HepG2 (cell line): ENCODE measurements around the gene POLRMT. TPM values are rescaled to one million over a fixed set of nuclear protein-coding genes. Genes with fewer than 3 reads are reported as not detected.

Experiments
- BORCS8-MEF2B ChIP-seq: sonication (generic); formaldehyde crosslinking; IDR thresholded peaks from 2 replicates; pipeline ENCODE4 v1.8.0; 2022; ENCODE audit warnings: mild to moderate bottlenecking, missing genetic modification reagents
- GABPB1 ChIP-seq: IDR thresholded peaks from 2 replicates; pipeline ENCODE4 v1.6.1; 2016; ENCODE audit warnings: mild to moderate bottlenecking, missing genetic modification reagents, moderate library complexity, missing compliant biosample characterization
- GMEB1 ChIP-seq: sonication (generic); formaldehyde crosslinking; IDR thresholded peaks from 2 replicates; pipeline ENCODE4 v1.5.1; 2020; ENCODE audit warnings: missing genetic modification reagents, mild to moderate bottlenecking, borderline replicate concordance
- HOXA3 ChIP-seq: sonication (generic); formaldehyde crosslinking; IDR thresholded peaks from 2 replicates; pipeline ENCODE4 v1.5.0; 2020; ENCODE audit warnings: missing genetic modification reagents
- MAZ ChIP-seq, 2 experiments: sonication (generic) in 1 of 2; formaldehyde crosslinking in 1 of 2; IDR thresholded peaks; 2 replicates each; pipeline versions ENCODE4 v1.5.0 to v1.6.1; 2012 to 2020; ENCODE audit warnings: low read depth in 2 of 2, mild to moderate bottlenecking in 2 of 2, borderline replicate concordance in 1 of 2, improper control_type of control experiment in 1 of 2, low read length in 1 of 2, missing genetic modification reagents in 1 of 2, moderate library complexity in 1 of 2
- MYC ChIP-seq: sonication (generic); formaldehyde crosslinking; IDR thresholded peaks from 2 replicates; pipeline ENCODE4 v1.9.0; 2021; ENCODE audit warnings: missing genetic modification reagents, borderline replicate concordance
- RELA ChIP-seq: sonication (generic); formaldehyde crosslinking; IDR thresholded peaks from 2 replicates; pipeline ENCODE4 v1.4.0; 2020; ENCODE audit warnings: missing genetic modification reagents
- SMAD9 ChIP-seq: sonication (generic); formaldehyde crosslinking; IDR thresholded peaks from 2 replicates; pipeline ENCODE4 v1.5.1; 2020; ENCODE audit warnings: mild to moderate bottlenecking, missing genetic modification reagents
- TFAP4 ChIP-seq: sonication (generic); IDR thresholded peaks from 2 replicates; pipeline ENCODE4 v1.6.1; 2016; ENCODE audit warnings: low read depth, borderline replicate concordance
- YEATS4 ChIP-seq: sonication (generic); formaldehyde crosslinking; IDR thresholded peaks from 2 replicates; pipeline ENCODE4 v1.4.0; 2020; ENCODE audit warnings: missing genetic modification reagents, borderline replicate concordance
- ZC3H13 ChIP-seq: sonication (generic); formaldehyde crosslinking; IDR thresholded peaks from 2 replicates; pipeline ENCODE4 v1.8.1; 2023; ENCODE audit warnings: mild to moderate bottlenecking, missing genetic modification reagents, moderate library complexity
- ZFP1 ChIP-seq: IDR thresholded peaks from 2 replicates; pipeline ENCODE4 v1.6.1; 2016
- ZFP91 ChIP-seq: sonication (generic); formaldehyde crosslinking; IDR thresholded peaks from 2 replicates; pipeline ENCODE4 v1.9.0; 2022; ENCODE audit warnings: missing genetic modification reagents, mild to moderate bottlenecking, borderline replicate concordance
- ZNF274 ChIP-seq: sonication (generic); formaldehyde crosslinking; IDR thresholded peaks from 2 replicates; pipeline ENCODE4 v1.5.1; 2020; ENCODE audit warnings: mild to moderate bottlenecking, missing genetic modification reagents
- ZNF484 ChIP-seq: sonication (generic); formaldehyde crosslinking; IDR thresholded peaks from 2 replicates; pipeline ENCODE4 v1.5.1; 2020; ENCODE audit warnings: mild to moderate bottlenecking, low read depth, missing genetic modification reagents, borderline replicate concordance
- ZNF549 ChIP-seq: sonication (generic); formaldehyde crosslinking; IDR thresholded peaks from 2 replicates; pipeline ENCODE4 v1.5.0; 2020; ENCODE audit warnings: missing genetic modification reagents
- ZNF558 ChIP-seq: sonication (generic); formaldehyde crosslinking; IDR thresholded peaks from 2 replicates; pipeline ENCODE4 v1.9.0; 2022; ENCODE audit warnings: mild to moderate bottlenecking, missing genetic modification reagents, borderline replicate concordance
- ZNF660 ChIP-seq: sonication (generic); formaldehyde crosslinking; IDR thresholded peaks from 2 replicates; pipeline ENCODE4 v1.5.1; 2020; ENCODE audit warnings: mild to moderate bottlenecking, low read depth, missing genetic modification reagents, borderline replicate concordance
- ZNF772 ChIP-seq: sonication (generic); formaldehyde crosslinking; IDR thresholded peaks from 2 replicates; pipeline ENCODE4 v1.5.0; 2020; ENCODE audit warnings: mild to moderate bottlenecking, missing genetic modification reagents
- polyA plus RNA-seq, 8 experiments: library from polyadenylated mRNA; depleted of rRNA in 3 of 8; stranded (reverse) in 7 of 8; unstranded in 1 of 8; fragments of >200 nt; fragmentation: Illumina TruSeq in 4 of 8; extraction: Trizol in 4 of 8; gene quantifications; 2 replicates each; pipeline versions ENCODE4 v1.2.1 to v1.2.3, GENCODE V29; 2011 to 2016; ENCODE audit warnings: low read depth in 4 of 8, missing spikeins in 1 of 8, mixed read lengths in 1 of 8; ENCODE audit not compliant: insufficient read depth in 1 of 8
- total RNA-seq, 5 experiments: library from RNA; depleted of rRNA; stranded (reverse); fragments of >200 nt; fragmentation: Illumina TruSeq; extraction: Trizol; gene quantifications; 2 replicates each; pipeline ENCODE4 v1.2.3, GENCODE V29; 2016; ENCODE audit warnings: low read depth in 1 of 5
- TF ChIP-seq, protein P1 (sequence below): sonication (generic); formaldehyde crosslinking; IDR thresholded peaks from 2 replicates; pipeline ENCODE4 v1.4.0; 2020; ENCODE audit warnings: missing genetic modification reagents
- TF ChIP-seq, protein P2 (sequence below): sonication (generic); formaldehyde crosslinking; conservative IDR thresholded peaks from 2 replicates; pipeline ENCODE4 v1.4.0; 2020; ENCODE audit warnings: missing genetic modification reagents

The POLRMT gene
- total and polyA plus RNA-seq, 2 of the 13 experiments (the other 11 are each of a cell fraction or from before 2014, with no cell fraction given) = 78.0 to 101 TPM

DNA sequence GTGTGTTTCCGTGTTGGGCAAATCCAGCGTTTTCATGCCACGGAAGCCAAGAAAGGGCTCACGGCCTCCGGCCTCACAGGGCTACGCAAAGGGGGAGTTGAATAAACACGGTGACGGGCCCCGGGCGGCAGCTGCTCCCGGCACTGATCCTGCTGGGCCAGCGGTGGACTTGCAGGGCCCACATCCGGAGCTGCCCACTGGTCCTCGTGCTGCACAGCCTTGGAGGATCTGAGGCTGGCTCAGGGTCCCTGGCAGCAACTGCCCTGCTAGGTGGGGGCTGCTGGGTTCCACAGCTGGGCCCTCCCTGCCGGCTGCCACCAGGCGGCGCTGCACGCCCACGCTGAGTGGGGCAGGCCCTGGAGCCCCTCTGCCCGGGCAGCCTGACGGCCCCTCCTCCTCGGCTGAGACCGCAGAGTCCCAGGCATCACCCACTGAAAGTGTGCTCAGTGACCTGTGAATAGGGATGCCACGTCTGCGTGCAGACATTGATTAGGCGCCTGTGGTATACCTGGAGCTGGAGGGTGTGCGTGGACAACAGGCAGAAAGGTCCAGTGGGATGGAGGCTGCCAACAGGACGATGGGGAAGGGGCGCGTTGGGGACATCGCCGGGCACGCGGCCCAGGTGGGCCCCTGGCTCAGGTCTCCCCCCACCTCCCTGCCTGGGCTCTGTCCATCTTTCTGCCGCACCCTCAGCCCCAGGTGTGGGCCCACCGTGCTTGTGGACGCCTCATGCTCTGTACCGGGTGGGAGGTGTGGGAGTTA, 48.9 kb downstream of the POLRMT start (continued):
- TF ChIP-seq GMEB1 (CRISPR knock-in tag) (peak; percentile 59; the same call in 1 of the 2 replicates), MYC (CRISPR knock-in tag) (peak; percentile 57; the same call in 1 of the 2 replicates), ZFP1 (CRISPR knock-in tag) (no peak), ZNF660 (CRISPR knock-in tag) (0 out of 2 replicates have a peak, but pooled peaks have one; percentile 28), GABPB1 (peak; percentile 68; the same call in 1 of the 2 replicates), ZFP91 (CRISPR knock-in tag) (peak; percentile 74; the same call in 1 of the 2 replicates), MAZ (IDR thresholded peaks at IDR 0.05; ENCODE audit: borderline replicate concordance, low read depth, low read length) (peak; percentile 72), MAZ (CRISPR knock-in tag; IDR thresholded peaks at IDR 0.05; ENCODE audit: low read depth) (peak; percentile 94), HOXA3 (CRISPR knock-in tag) (peak; percentile 42), YEATS4 (peak; percentile 52; the same call in 1 of the 2 replicates), TFAP4 (peak; percentile 77; the same call in 1 of the 2 replicates), RELA (CRISPR knock-in tag) (no peak), SMAD9 (CRISPR knock-in tag) (no peak), ZNF772 (CRISPR knock-in tag) (peak; percentile 57; the same call in 1 of the 2 replicates), ZC3H13 (CRISPR knock-in tag) (peak; percentile 86; the same call in 1 of the 2 replicates), ZNF549 (no peak), ZNF484 (CRISPR knock-in tag) (no peak), ZNF558 (CRISPR knock-in tag) (0 out of 2 replicates have a peak, but pooled peaks have one; percentile 52), ZNF274 (CRISPR knock-in tag) (peak; percentile 75), BORCS8-MEF2B (CRISPR knock-in tag) (peak; percentile 57; the same call in 1 of the 2 replicates)
- TF ChIP-seq, protein P1, sequence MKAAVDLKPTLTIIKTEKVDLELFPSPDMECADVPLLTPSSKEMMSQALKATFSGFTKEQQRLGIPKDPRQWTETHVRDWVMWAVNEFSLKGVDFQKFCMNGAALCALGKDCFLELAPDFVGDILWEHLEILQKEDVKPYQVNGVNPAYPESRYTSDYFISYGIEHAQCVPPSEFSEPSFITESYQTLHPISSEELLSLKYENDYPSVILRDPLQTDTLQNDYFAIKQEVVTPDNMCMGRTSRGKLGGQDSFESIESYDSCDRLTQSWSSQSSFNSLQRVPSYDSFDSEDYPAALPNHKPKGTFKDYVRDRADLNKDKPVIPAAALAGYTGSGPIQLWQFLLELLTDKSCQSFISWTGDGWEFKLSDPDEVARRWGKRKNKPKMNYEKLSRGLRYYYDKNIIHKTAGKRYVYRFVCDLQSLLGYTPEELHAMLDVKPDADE (CRISPR knock-in tag) = no peak
- TF ChIP-seq, protein P2, sequence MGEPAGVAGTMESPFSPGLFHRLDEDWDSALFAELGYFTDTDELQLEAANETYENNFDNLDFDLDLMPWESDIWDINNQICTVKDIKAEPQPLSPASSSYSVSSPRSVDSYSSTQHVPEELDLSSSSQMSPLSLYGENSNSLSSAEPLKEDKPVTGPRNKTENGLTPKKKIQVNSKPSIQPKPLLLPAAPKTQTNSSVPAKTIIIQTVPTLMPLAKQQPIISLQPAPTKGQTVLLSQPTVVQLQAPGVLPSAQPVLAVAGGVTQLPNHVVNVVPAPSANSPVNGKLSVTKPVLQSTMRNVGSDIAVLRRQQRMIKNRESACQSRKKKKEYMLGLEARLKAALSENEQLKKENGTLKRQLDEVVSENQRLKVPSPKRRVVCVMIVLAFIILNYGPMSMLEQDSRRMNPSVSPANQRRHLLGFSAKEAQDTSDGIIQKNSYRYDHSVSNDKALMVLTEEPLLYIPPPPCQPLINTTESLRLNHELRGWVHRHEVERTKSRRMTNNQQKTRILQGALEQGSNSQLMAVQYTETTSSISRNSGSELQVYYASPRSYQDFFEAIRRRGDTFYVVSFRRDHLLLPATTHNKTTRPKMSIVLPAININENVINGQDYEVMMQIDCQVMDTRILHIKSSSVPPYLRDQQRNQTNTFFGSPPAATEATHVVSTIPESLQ (CRISPR knock-in tag) = no peak
